HG02571 (cell line): ENCODE results near the gene MAP6D1.

Experiments
- ATAC-seq: cut with Tn5 transposase; IDR thresholded peaks from one replicate; pipeline ENCODE4 v1.9.1; 2021; ENCODE audit warnings: mild to moderate bottlenecking, moderate library complexity; ENCODE audit not compliant: unreplicated experiment

The MAP6D1 gene

DNA sequence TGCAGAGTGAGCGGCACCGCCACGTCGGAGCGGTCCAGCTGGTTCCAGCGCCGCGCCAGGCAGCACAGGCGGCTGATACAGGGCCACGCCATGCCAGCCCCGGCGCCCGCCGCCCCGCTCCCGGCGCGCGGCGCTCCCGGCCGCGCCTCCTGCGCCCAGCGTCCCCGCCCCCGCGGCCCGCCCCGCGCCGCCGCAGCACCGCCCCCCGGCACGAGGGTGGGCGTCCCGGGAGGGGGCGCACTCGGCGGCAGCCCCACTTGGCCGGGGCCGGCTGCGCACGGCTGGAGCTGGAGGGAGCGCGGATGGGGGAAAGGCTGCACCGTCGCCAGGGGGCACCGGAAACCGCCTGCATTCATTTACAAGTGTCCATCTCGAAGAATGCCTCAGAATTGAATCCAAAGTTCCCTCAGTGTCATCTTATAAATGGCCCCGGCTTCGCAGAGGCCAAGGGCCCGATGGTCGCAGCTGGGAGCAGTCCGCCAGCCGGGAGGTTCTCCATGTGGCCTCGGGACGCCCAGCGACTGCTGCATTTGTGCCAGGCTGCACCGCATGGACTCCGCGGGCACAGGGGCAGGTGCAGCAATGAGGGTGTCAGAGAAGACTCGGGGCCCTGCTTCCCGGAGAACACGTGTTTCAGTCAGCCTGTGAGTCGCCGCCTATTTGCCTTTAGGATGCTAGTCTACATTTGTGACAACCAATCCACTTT is at the start of gene MAP6D1:
MAP6D1 (minus strand) TSS at position 122 of the 706 bp plus-strand sequence; CDS start at position 92, 30 bp downstream.
- no peak for ATAC-seq

DNA sequence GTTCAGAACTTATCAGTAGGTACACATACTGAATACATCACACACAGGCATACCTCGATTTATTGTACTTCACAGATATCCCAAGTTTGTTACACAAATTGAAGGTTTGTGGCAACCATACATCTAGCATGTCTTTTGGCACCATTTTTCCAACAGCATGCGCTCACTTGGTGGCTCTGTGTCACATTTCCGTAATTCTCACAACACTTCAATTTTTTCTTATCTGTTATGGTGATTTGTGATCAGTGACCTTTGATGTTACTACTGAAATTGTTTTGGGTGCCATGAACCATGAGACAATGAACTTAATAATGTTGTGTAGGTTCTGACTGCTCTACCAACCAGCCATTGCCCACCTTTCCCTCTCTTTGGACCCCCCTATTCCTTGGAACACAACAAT is 48.5 kb upstream of the MAP6D1 start:
- ATAC-seq = no peak

DNA sequence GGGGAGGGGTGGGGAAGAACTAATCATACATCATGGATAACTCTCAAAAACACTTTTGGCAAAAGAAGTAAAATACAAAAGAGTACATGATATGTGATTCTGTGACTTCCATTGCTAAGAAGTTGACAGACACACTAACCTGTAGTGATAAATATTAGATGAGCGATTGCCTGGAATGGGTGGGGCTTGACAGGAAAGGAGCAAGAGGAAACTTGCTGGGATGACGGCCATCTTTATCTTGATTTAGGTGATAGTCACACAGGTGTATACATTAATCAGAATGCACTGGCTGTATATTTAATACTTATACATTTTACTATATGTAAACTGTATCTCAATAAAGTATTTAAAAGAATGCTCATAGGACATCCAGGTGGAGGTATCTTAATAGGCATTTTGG is 46.2 kb upstream of the MAP6D1 start:
- ATAC-seq = no peak

DNA sequence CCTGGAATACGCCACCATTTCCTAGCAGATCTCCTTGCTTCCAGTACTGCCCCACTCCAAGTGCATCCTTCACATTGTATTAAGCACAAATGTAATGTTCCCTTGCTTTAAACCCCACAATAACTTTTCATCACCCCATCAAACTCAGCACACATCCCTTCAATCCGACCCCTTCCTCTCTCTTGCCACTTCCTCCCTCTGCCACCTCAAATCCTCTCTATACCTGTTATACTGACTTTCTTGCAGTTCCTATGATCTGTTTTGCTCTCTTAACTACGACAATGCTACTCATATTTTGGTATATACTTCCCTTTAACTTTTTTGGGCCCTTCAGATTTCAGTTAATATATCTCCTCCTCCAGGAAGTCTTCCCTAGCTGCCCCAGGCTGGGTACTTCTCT is 45.2 kb upstream of the MAP6D1 start:
- ATAC-seq = no peak

DNA sequence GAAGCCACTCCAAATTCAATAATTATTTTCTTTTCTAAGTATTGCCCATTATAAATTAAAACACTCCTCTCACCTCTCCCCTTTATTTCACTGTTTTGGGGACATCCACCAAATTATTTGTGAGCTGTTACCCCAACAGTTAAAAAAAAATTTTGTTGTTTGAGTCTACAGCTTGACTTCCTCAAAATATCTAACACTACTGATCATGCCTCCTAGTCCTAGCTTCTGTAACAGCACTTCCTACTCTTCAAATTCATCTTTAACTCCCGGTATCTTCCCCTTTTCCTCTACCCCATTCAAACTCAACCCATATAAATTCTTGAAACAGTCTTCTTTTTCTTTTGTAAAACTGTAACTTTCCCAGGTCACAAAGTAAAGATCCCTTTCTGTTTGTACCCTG is 43.4 kb upstream of the MAP6D1 start:
- ATAC-seq = no peak

DNA sequence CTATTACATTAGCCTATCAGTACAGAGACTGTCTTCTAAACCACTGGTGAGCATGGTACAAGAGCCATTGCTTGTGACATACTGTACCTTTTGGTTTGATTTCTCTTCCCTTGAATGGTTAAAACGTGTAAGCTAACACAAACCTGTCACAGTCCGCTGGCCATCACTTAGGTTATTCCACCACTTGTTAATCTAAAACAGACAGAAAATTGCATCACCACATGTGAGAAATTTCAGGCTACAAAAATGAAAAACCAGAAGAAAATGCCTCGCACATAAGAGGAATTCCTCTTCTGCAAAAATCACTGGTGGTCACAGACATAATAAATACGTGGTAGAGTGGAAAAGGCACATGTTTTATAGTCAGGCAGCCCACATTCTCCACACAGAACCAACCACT is 37.2 kb upstream of the MAP6D1 start:
- no peak for ATAC-seq

DNA sequence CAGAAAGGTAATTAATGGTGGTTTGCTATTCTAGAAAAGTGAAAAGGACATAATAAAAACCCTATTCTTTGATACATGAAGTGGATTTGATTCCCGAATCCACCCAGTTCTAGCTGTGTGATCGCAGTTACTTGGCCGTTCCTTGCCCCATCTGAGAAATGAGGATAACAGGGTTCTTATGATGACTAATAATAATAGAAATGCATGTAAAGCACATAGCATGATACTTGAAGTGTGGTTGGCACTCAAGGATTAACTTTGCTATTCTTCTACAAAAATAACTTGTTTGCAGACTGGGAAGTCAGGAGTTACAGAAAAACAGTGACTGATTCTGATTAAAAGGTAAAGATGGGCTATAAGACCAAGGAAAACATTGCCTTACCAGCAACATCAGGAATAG is 32.5 kb upstream of the MAP6D1 start:
- no peak for ATAC-seq

DNA sequence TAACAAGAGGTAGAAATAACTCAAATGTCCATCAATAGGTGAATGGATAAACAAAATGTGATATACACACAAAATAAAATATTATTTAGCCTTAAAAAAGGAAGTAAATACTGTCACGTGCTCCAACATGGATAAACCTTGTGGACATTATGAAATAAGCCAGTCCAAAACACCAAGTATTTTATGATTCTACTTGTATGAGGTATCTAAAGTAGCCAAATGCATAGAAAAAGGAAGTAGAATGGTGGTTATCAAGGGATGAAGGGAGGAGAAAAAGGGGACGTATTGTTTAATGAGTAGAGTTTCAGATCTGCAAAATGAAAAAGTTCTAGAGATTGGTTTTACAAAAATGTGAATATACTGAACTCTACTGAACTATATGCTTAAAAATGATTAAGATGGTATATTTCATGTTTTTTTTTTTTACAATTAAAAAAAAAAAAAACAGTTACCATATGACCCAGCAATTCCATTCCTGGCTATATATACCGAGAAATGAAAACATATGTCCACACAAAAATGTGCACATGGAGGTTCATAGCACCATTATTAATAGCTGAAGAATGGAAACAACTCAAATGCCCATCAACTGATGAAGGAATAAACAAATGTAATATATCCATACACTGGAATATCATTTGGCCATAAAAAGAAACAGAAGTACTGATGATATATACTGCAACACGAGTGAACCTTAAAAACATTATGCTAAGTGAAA is 29.1 kb upstream of the MAP6D1 start:
- ATAC-seq = no peak

DNA sequence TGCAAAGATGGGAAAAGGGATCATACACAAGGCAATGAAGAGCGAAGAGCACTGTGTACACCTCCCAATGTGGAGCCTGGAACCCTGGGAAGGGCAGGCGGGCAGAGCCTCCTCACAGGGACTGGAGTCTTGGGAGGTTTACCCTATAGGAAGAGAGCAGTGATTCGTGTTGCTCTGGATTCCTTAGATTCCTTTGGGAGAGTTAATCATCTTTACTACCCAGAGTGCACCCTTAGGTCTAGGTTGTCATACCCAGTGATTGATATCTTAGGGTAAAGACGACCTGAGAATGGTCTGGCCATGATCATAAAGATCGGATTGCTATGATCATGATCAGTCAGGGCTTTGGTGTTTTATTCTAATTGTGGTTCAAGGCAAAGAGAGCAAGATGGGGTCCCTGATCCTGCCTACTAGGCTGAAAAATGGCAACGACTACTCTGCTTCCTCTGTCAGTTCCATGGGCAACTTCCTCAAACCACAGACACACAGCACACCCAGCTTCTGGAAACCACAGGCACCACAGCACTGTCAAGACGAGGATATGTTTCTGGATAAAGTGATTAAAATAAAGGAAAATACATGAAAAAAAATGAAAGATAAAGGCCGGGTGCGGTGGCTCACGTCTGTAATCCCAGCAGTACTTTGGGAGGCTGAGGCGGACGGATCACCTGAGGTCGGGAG is 20.4 kb upstream of the MAP6D1 start:
- ATAC-seq = no peak

DNA sequence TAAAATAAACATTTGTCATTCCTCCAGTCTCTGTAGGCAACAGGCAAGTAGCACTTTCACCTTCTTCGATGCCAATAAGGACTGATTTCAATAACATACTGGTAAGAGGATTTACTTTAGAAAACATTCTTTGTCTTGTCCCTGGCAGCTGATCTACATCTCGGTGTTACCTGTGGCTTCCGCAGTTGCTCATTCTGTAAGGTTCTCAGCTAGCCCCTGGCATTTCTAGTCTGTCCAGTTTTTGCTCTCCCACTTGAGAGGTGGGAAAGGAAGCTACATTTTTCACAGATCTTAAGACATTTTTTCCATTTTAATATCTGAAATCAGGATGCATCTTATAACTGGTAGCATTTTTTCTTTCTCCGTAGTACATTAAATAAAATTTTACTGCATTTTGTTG is 19.7 kb upstream of the MAP6D1 start:
- ATAC-seq = no peak

DNA sequence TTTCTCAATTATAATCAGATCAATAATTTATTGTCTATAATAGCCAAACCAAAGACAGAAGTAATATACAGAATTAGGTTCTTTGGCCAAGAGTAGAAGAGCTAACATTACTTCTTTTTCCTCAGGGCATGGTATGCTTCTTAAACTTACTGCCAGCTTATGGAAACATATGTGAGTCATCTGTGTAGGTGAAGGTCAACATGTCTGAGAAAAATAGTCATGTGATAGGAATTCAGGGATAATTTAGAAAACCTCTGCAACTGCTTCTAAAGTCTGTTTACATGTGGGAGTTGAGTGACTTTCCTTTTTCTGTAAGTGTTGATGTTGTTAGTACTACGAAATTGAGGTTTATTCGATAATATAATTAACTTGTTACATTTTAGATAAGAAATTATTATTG is 19.2 kb upstream of the MAP6D1 start:
- no peak for ATAC-seq

DNA sequence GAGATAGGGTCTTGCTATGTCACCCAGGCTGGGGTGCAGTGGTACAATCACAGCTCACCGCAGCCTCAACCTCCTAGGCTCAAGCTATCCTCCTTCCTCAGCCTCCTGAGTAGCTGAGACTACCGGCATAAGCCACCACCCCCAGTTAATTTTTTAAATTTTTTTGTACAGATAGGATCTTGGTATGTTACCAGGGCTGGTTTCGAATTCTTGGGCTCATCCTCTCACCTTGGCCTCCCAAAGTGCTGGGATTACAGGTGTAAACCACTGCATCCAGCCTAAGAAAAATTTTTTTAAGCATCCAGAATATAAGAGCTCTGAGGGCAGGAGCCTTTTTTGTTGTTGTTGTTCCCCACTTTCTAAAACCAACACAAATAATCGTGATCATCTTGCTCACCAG is 14.4 kb upstream of the MAP6D1 start:
- ATAC-seq = no peak

DNA sequence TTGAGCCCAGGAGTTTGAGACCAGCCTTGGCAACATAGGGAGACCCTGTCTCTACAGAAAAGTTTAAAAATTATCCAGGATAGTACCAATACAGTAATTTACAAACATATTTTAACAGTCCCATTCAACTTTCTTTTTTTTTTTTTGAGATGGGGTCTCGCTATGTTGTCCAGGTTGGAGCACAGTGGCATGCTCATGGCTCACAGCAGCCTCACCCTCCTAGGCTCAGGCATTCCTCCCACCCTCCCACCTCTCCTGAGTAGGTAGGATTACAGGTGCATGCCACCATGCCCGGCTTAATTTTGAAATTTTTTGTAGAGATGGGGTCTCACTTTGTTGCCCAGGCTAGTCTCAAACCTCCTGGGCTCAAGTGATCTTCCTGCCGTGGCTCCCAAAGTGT is 12.5 kb upstream of the MAP6D1 start:
- no peak for ATAC-seq

DNA sequence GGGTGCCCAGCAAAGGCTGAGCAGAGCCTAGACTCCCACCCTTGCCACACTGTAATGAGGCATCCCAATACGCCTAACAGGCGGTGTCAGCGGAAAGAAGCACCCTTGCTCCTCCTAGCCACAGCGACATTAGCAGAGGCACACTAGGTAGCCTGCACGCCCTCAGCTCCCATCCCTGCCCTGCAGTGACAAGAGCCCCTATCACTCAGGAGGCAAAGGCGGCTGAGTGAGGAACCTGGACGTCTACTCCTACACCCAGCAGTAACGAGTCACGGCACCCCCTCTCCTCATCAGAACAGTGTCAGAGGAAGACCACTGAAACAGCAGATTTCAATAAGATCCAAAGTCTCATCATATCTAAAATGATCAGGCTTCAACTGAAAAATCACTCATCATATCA is 12.0 kb upstream of the MAP6D1 start:
- ATAC-seq = no peak

DNA sequence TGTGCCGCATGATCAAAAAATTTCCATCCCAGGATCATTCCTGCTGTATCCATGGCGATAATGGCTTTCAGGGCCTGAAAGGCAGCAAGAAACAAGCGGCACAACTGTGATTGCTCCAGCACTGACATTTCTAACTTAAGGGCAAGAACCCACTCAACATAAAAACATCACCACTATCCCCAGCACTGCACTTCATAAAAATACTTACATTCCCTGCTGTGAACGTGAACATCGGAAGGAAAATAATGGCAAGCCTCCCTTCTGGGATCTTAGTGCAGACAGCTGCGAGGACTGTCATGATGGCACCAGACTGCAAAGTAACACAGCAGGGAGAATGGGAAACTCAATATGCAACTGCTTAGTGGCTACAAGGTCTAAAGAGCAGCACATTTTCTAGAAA is 8.1 kb upstream of the MAP6D1 start:
- no peak for ATAC-seq

DNA sequence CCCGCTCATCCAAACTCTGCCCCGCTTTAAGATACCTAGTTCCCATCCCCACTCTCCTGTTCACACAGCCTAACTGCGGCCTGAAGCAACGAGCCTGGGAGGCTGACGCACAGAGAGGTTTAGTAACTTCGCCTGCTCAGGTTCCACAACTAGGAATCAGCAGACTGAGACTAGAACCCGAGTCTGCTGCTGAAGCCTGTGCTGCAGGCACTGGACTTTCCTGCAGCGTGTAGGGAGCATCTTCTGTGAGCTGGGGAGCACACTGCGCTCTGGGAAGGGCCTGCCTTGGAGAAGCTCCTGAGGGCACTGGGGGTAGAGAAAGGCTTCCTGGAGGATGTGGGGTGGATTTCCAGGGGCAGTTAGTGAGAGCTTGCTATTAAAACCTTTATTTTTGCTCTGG is 4.8 kb upstream of the MAP6D1 start:
- ATAC-seq = no peak

DNA sequence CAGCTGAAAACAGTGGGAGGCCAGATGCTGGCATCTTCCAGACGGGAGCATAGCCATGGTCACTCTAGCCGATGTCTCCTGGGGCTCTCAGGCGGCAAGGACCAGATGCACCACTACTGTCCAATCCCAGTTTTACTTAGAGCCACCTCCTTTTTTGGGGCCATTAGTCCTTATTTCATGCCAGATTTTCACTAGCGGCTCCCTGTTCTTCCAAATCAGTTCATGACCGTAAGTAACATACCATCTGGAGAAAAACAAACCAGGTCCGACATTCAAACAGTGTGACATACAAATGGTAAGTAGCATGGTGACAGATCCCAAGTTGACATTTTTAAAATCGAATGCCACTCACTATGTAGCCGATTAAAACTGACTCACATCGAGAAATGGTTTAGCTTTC is 4.1 kb upstream of the MAP6D1 start:
- no peak for ATAC-seq

DNA sequence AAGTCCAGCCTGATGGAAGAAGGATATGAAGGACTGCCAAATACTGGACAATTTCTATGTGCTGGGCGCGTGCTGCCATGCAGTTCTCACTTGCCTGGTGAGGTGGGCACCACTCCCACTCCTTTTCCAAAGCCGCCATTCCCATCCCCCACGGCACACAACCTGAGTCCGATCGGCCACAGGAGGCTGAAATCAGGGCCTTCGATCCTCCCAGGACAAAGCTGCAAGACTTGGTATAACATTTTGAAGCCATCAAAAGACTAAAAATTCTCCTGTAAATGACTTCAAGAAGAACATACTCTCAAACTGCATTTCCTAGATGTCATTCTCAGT is 3.1 kb upstream of the MAP6D1 start:
- no peak for ATAC-seq

DNA sequence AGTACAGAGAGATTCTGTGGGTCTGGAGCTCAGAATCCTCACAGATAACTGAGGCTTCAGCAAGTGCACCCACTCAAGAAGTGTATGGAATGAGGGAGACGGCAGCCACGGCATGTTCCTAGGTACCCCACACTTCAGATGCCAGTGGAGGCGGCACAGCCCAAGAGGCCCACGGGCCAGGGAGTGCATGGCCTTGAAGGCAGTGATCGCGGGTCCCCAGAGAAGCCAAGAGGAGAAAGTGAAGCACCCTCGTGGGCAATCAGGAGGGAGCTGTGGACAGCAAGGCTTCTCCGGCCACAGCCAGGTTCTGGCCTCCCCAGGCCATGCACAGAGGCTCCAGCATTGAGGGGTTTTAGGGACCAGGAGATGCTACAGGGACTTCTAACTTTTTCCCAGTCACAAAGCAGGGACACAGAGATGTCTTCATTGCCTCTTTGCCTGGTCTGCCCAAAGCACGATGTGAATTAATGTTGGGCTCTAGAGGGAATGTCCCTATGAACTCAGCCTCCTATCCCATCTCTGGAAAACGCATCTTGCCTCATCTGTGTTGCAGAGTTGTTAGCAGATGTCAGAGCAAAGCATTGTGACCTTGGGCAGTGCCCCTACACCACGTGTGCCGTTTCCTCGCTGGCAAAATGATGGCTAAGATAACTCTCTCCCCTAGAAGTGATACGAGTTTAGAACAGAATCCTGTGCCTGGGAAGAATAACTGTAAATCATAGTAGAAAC is 2.6 kb upstream of the MAP6D1 start:
- ATAC-seq = no peak

DNA sequence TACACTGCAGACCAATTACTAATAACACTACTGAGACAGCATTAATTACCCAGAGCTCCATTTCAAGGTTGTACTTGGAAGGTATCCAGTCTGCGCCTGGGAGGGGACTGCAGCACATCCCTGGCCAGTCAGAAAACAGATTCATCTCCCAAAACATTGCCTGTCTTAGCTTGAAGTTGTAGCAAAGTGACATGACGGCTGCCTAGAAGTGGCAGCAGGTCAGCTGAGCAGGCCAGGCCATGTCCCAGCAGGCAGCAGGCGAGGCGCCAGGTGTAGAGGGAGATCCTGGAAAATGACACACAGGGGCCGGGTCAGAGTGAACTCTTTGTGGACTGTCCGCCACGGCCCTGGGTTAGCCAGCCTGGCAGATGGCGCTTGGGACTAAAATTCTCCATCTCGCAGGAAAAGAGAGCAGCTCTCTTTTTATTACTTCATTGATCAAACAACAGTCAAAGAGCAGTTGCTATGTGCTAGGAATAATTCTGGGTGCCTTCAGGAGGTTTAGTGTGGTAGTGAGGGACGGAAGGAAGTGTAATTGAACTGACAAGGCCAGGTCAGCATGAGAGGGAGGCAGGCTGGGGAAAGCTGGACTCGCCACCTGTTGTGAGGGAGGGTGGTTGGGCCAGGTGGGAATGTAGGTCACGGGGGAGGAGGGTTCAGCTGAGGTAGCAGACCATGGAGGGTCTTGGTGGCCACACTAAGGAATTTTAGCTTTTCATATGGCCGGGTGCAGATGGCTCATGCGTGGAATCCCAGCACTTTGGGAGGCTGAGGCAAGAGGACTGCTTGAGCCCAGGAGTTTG is 1.3 kb upstream of the MAP6D1 start:
- no peak for ATAC-seq
